ENCODE measurements around the gene KCNH3. TPM values are rescaled to one million over a fixed set of nuclear protein-coding genes. Genes with fewer than 3 reads are reported as not detected.

The KCNH3 gene
- total and polyA plus RNA-seq, 2 of the 13 experiments (the other 11 are each of a cell fraction or from before 2014, with no cell fraction given), result 0.01 to 0.07 TPM

- TF ChIP-seq, protein P1, sequence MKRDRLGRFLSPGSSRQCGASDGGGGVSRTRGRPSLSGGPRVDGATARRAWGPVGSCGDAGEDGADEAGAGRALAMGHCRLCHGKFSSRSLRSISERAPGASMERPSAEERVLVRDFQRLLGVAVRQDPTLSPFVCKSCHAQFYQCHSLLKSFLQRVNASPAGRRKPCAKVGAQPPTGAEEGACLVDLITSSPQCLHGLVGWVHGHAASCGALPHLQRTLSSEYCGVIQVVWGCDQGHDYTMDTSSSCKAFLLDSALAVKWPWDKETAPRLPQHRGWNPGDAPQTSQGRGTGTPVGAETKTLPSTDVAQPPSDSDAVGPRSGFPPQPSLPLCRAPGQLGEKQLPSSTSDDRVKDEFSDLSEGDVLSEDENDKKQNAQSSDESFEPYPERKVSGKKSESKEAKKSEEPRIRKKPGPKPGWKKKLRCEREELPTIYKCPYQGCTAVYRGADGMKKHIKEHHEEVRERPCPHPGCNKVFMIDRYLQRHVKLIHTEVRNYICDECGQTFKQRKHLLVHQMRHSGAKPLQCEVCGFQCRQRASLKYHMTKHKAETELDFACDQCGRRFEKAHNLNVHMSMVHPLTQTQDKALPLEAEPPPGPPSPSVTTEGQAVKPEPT (CRISPR knock-in tag; IDR thresholded peaks at IDR 0.05; ENCODE audit: low read depth), result no peak
- TF ChIP-seq XRCC5 (optimal IDR thresholded peaks at IDR 0.05; ENCODE audit: low read length), result no peak
- no peak for TF ChIP-seq ZNF660 (CRISPR knock-in tag; IDR thresholded peaks at IDR 0.05; ENCODE audit: borderline replicate concordance, low read depth)
- TF ChIP-seq RBFOX2 (IDR thresholded peaks at IDR 0.05; ENCODE audit: low read depth, low read length), result no peak
- TF ChIP-seq ZNF407 (CRISPR knock-in tag; IDR thresholded peaks at IDR 0.05; ENCODE audit: not compliant biosample characterization), result no peak
- TF ChIP-seq SMAD1 (CRISPR knock-in tag; IDR thresholded peaks at IDR 0.05; ENCODE audit: borderline replicate concordance, low read depth), result no peak
- TF ChIP-seq, protein P2, sequence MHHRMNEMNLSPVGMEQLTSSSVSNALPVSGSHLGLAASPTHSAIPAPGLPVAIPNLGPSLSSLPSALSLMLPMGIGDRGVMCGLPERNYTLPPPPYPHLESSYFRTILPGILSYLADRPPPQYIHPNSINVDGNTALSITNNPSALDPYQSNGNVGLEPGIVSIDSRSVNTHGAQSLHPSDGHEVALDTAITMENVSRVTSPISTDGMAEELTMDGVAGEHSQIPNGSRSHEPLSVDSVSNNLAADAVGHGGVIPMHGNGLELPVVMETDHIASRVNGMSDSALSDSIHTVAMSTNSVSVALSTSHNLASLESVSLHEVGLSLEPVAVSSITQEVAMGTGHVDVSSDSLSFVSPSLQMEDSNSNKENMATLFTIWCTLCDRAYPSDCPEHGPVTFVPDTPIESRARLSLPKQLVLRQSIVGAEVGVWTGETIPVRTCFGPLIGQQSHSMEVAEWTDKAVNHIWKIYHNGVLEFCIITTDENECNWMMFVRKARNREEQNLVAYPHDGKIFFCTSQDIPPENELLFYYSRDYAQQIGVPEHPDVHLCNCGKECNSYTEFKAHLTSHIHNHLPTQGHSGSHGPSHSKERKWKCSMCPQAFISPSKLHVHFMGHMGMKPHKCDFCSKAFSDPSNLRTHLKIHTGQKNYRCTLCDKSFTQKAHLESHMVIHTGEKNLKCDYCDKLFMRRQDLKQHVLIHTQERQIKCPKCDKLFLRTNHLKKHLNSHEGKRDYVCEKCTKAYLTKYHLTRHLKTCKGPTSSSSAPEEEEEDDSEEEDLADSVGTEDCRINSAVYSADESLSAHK (CRISPR knock-in tag; IDR thresholded peaks at IDR 0.05; ENCODE audit: borderline replicate concordance), result no peak
- no peak for TF ChIP-seq FIP1L1 (IDR thresholded peaks at IDR 0.05; ENCODE audit: borderline replicate concordance, insufficient read depth, low read depth, low read length)
- no peak for TF ChIP-seq ZNF230 (CRISPR knock-in tag; IDR thresholded peaks at IDR 0.05)
- TF ChIP-seq TIGD3 (CRISPR knock-in tag; IDR thresholded peaks at IDR 0.05; ENCODE audit: borderline replicate concordance), result no peak
- Histone ChIP-seq H2AFZ (ENCODE audit: low read length) (no peak overlapping the region), H3K4me2 (ENCODE audit: low read depth, low read length) (no peak overlapping the region), H3K4me3 (replicated peaks in 1 of 3; ENCODE audit: insufficient read depth in 1 of 3, low read depth in 2 of 3, low read length in 3 of 3) (no peak overlapping the region), H3K27me3 (ENCODE audit: control insufficient read depth in 1 of 2, insufficient read depth in 2 of 2, low read length in 2 of 2) (peaks cover 6 to 26% of the 10 kb centered on the region in 2 experiments), H4K20me1 (ENCODE audit: insufficient read depth, low read length) (no peaks in the 10 kb centered on the region), H3K4me1 (ENCODE audit: insufficient read depth, low read length) (peaks cover 28% of the 10 kb centered on the region), H3K79me2 (ENCODE audit: insufficient read depth, low read length) (no peaks in the 10 kb centered on the region), H3K9me3 (ENCODE audit: low read length) (no peaks in the 10 kb centered on the region), H3K36me3 (replicated peaks in 1 of 2; ENCODE audit: control insufficient read depth in 1 of 2, insufficient read depth in 2 of 2, low read length in 2 of 2) (no peaks in the 10 kb centered on the region), H3K27ac (ENCODE audit: extremely low read length, insufficient read depth, low read length) (no peak overlapping the region), H3K9ac (ENCODE audit: insufficient read depth, low read depth, low read length) (no peak overlapping the region)
- intact Hi-C loops (cut with micrococcal nuclease; ENCODE audit: unreplicated experiment) (no loop called here), in situ Hi-C loops (cut with HindIII; ENCODE audit: extremely low pct_ligation_motif_present, low pct_unique_long_range_greater_than_20kb) (no loop called here)
- 75% methylated on average over 10 of the region's 10 CpGs for WGBS (ENCODE audit: low lambda C conversion rate)
- FAIRE-seq (no peak), ATAC-seq (no peak), DNase-seq (ENCODE audit: low spot score) (no peak)
- POLR2A ChIA-PET, result no interaction called here
- CTCF ChIA-PET (ENCODE audit: low intra/inter-chr PET ratio, low total read pairs), result no interaction called here
- no TSS peak for BruUV-seq (replicated peaks)
Observed at GRCh38 chr12:49533331-49533730, 5.5 kb upstream of the KCNH3 start.

All from HepG2 (cell line).